ENCODE results near the gene KLHL6.

Gene KLHL6

DNA sequence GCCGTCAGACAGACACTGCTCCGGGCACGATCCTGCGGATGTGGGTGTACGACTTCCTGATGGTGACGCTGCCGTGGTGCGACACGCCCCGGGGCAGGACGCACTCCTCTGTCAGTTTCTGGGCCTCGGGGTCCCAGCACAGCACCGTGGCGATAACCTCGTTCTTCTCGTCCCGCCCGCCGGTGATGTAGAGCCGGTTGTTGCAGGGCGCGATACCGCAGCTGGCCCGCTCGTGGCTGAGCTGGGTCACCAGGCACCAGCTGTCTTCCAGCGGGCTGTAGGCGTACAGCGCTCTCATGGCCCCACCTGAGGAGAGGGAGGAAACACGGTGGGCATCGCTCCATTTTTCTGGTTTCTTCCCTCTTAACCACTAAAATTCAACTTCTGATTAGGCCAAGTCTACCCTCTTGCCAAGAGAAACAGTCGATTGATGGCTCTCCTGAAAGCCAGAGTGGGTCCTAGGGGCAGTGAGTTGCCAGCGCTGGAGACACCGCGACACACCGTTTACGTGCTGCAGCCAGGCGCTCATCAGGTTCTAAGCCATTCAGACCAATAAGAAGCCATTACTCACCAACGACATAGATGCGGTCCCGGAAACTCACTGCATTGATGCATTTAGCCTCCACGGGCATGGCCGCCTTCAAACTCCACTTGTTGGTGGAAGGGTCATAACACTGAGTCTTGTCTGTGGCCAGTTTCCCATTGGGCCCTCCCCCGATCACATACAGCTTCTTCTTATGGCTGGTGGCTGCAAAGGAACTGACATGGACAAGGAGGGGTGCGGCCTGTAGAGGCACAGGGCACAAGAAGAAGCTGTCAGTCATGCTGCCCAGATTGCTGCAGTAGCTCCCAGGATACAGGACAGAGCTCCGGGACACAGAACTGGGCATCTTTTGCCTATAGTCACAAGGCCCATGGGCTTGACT lies 63.3 kb downstream of the KLHL6 start:
- H3K27me3 ChIP-seq (ENCODE audit: control insufficient read depth in 1 of 2, insufficient read depth in 2 of 2, low read length in 2 of 2): no peaks in the 10 kb centered on the region
- H3K9me3 ChIP-seq (ENCODE audit: control insufficient read depth in 2 of 2, low read length in 2 of 2): no peaks in the 10 kb centered on the region

DNA sequence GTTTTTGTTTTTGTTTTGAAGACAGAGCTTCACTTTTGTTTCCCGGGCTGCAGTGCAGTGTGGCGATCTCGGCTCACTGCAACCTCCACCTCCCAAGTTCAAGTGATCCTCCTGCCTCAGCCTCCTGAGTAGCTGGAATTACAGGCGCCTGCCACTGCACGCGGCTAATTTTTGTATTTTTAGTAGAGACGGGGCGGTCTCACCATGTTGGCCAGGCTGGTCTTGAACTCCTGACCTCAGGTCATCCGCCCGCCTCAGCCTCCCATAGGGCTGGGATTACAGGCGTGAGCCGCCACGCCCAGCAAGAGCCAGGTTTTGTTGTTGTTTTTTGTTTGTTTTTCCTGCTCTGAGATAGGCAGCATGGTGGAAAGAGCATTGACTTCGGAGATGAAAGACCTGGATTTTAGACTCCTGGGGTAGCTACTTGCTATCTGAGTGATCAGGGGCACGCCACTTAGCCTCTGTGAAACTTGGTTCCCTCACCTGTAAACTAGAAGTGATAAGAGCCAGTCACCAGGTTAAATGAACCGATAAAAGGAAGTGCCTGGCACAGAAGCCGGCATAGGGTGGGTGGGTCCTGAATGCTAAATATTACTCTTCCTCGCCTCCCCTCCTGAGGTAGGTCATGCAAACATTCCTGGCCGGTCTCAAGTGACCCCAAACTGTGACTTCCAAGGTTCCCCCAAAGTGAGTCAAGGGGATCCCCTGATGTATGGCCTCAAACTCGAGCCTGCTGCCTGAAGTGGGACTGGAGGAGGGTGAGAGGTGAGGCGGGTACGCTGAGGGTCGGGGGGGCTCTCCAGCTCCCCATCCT lies 64.2 kb downstream of the KLHL6 start:
- no peak overlapping the region for H3K9ac ChIP-seq (ENCODE audit: low read length in 2 of 2)
- H3K36me3 ChIP-seq (ENCODE audit: control insufficient read depth in 2 of 2, insufficient read depth in 2 of 2, low read length in 2 of 2): no peaks in the 10 kb centered on the region
- H3K4me1 ChIP-seq (ENCODE audit: control insufficient read depth, insufficient read depth, low read length): no peaks in the 10 kb centered on the region
- no peak overlapping the region for H3K4me3 ChIP-seq (ENCODE audit: low read length in 2 of 2)
- H3K27ac ChIP-seq (ENCODE audit: low read length): no peak overlapping the region
- H3K27me3 ChIP-seq (ENCODE audit: control insufficient read depth in 1 of 2, insufficient read depth in 2 of 2, low read length in 2 of 2): no peaks in the 10 kb centered on the region
- H3K9me3 ChIP-seq (ENCODE audit: control insufficient read depth in 2 of 2, low read length in 2 of 2): no peaks in the 10 kb centered on the region

More for the DNA sequence above, 63.3 kb downstream of the KLHL6 start:
- Histone ChIP-seq H3K4me3 (ENCODE audit: low read length in 2 of 2) (no peak overlapping the region), H3K27ac (ENCODE audit: low read length) (no peak overlapping the region), H3K9ac (ENCODE audit: low read length in 2 of 2) (no peak overlapping the region), H3K4me1 (ENCODE audit: control insufficient read depth, insufficient read depth, low read length) (no peaks in the 10 kb centered on the region), H3K36me3 (ENCODE audit: control insufficient read depth in 2 of 2, insufficient read depth in 2 of 2, low read length in 2 of 2) (no peaks in the 10 kb centered on the region)

DNA sequence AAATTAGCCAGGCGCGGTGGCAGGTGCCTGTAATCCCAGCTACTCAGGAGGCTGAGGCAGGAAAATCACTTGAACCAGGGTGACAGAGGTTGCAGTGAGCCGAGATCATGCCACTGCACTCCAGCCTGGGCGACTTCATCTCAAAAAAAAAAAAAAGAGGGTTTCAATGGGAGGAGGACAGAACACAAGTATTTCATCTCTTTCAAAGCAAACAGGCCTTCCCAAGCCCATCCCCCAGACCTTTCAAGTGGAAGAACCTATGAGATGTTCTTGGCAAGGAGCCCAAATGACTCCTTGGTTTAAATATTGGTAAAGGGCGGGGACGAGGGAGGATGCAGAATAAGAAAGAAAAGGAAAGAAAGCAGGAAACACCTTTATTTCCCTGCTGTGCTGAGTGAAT lies 64.9 kb downstream of the KLHL6 start:
- Histone ChIP-seq H3K36me3 (ENCODE audit: control insufficient read depth in 2 of 2, insufficient read depth in 2 of 2, low read length in 2 of 2) (no peaks in the 10 kb centered on the region), H3K4me3 (ENCODE audit: low read length in 2 of 2) (no peak overlapping the region), H3K27me3 (ENCODE audit: control insufficient read depth in 1 of 2, insufficient read depth in 2 of 2, low read length in 2 of 2) (peaks cover 0 to 3% of the 10 kb centered on the region in 2 donors), H3K4me1 (ENCODE audit: control insufficient read depth, insufficient read depth, low read length) (no peaks in the 10 kb centered on the region), H3K9ac (ENCODE audit: low read length in 2 of 2) (no peak overlapping the region), H3K9me3 (ENCODE audit: control insufficient read depth in 2 of 2, low read length in 2 of 2) (no peaks in the 10 kb centered on the region), H3K27ac (ENCODE audit: low read length) (no peak overlapping the region)

DNA sequence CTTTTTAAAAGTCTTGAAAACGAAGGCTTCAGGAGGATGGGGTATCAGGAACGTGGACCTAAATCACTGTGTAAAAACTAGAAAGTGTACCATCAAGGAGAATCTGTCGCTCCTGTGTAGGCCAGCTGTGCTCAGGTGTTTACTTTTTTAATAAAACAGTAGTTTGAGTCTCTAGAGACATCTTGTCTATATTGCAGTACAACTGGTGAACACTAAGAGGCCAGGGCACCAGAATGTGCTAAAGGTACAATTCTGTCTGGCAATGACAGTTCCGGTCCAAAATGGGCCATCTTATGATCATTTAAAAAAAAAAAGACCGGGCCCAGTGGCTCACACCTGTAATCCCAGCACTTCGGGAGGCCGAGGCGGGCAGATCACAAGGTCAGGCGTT lies 65.3 kb downstream of the KLHL6 start:
- no peak overlapping the region for H3K27ac ChIP-seq (ENCODE audit: low read length)

DNA sequence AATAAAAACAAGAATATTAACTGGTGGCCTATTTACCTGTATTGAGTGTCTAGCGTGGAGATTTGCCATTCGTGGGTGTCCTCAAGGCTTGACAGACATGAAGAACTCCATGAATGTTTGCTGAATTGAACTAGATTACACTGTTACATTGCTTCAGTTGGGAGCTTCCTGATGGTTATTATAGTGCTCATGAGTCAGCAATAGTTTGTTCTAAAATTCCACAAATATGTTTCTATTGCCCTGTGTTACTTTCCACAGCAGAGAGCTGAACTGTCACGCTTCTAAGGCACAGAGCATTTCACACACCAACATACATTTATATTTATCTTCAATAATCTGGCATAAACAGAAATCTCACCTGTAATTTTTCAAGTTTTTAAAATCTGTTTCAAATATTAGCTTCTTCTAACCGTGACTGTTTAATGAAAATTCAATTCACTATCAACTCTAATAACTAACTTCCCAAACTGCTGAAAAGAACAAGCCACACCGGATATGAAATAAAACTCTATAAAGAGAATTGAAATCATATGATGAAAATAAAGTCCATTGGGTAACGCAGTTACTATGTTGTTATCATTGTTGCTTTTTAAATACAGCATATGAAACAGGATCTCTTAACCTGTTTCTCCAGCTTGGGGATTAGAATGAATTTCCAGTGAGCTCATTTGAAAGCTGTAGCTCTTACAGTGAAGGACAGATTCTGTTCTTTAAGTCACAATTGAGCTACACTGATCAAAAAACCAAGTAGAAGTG lies 65.9 kb downstream of the KLHL6 start:
- no peak overlapping the region for H3K4me3 ChIP-seq (ENCODE audit: low read length in 2 of 2)
- H3K4me1 ChIP-seq (ENCODE audit: control insufficient read depth, insufficient read depth, low read length): no peaks in the 10 kb centered on the region
- peaks cover 0 to 3% of the 10 kb centered on the region in 2 donors for H3K27me3 ChIP-seq (ENCODE audit: control insufficient read depth in 1 of 2, insufficient read depth in 2 of 2, low read length in 2 of 2)
- H3K36me3 ChIP-seq (ENCODE audit: control insufficient read depth in 2 of 2, insufficient read depth in 2 of 2, low read length in 2 of 2): no peaks in the 10 kb centered on the region
- H3K9me3 ChIP-seq (ENCODE audit: control insufficient read depth in 2 of 2, low read length in 2 of 2): no peaks in the 10 kb centered on the region
- no peak overlapping the region for H3K27ac ChIP-seq (ENCODE audit: low read length)
- no peak overlapping the region for H3K9ac ChIP-seq (ENCODE audit: low read length in 2 of 2)

More for the DNA sequence above, 65.3 kb downstream of the KLHL6 start:
- no peak overlapping the region for H3K4me3 ChIP-seq (ENCODE audit: low read length in 2 of 2)
- H3K4me1 ChIP-seq (ENCODE audit: control insufficient read depth, insufficient read depth, low read length): no peaks in the 10 kb centered on the region
- H3K9ac ChIP-seq (ENCODE audit: low read length in 2 of 2): no peak overlapping the region
- H3K27me3 ChIP-seq (ENCODE audit: control insufficient read depth in 1 of 2, insufficient read depth in 2 of 2, low read length in 2 of 2): peaks cover 0 to 3% of the 10 kb centered on the region in 2 donors
- H3K36me3 ChIP-seq (ENCODE audit: control insufficient read depth in 2 of 2, insufficient read depth in 2 of 2, low read length in 2 of 2): no peaks in the 10 kb centered on the region
- H3K9me3 ChIP-seq (ENCODE audit: control insufficient read depth in 2 of 2, low read length in 2 of 2): no peaks in the 10 kb centered on the region

DNA sequence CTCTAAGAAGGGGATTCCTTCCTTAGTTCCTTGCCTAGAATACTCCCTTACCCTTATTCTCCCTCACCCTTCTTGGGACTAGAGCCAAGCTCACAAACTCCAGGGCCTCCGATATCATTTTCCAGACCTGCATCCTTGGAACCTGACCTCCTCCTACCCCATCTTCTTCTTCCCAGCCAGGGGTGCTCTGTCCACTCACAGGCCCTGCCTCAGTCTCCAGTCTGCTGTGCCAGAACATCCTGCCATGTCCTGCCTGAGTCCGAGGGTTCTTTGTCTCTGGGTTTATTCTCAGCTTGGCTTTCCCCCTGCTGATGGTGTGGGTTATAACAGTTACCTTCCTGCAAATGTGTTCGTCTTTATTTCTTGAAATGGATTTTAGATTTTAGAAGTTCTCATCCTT lies 67.2 kb downstream of the KLHL6 start:
- no peak overlapping the region for H3K27ac ChIP-seq (ENCODE audit: low read length)
- H3K4me1 ChIP-seq (ENCODE audit: control insufficient read depth, insufficient read depth, low read length): no peaks in the 10 kb centered on the region
- no peak overlapping the region for H3K4me3 ChIP-seq (ENCODE audit: low read length in 2 of 2)
- H3K9me3 ChIP-seq (ENCODE audit: control insufficient read depth in 2 of 2, low read length in 2 of 2): no peaks in the 10 kb centered on the region
- H3K27me3 ChIP-seq (ENCODE audit: control insufficient read depth in 1 of 2, insufficient read depth in 2 of 2, low read length in 2 of 2): peaks cover 0 to 3% of the 10 kb centered on the region in 2 donors
- H3K36me3 ChIP-seq (ENCODE audit: control insufficient read depth in 2 of 2, insufficient read depth in 2 of 2, low read length in 2 of 2): no peaks in the 10 kb centered on the region
- no peak overlapping the region for H3K9ac ChIP-seq (ENCODE audit: low read length in 2 of 2)

DNA sequence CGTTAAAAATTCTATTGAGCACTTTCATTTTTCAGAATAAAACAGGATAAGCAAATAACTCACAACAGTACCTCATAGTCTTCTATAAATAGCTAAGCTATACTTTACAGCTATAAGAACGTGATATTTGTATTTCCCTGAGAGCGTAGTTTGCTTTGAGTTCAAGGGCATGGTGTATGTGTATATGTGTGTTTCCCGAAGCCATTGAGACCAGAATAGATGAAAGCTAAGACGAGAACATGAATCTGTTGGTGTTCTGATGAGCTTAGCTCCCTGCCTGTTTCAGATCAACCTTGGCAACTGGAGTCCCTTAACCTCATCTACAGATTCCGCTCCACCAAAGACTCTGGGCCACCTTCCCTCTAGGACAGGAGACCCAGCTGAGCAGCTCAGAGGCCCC lies 67.6 kb downstream of the KLHL6 start:
- no peaks in the 10 kb centered on the region for H3K4me1 ChIP-seq (ENCODE audit: control insufficient read depth, insufficient read depth, low read length)
- H3K9me3 ChIP-seq (ENCODE audit: control insufficient read depth in 2 of 2, low read length in 2 of 2): no peaks in the 10 kb centered on the region
- no peak overlapping the region for H3K9ac ChIP-seq (ENCODE audit: low read length in 2 of 2)
- H3K27me3 ChIP-seq (ENCODE audit: control insufficient read depth in 1 of 2, insufficient read depth in 2 of 2, low read length in 2 of 2): peaks cover 0 to 3% of the 10 kb centered on the region in 2 donors
- no peaks in the 10 kb centered on the region for H3K36me3 ChIP-seq (ENCODE audit: control insufficient read depth in 2 of 2, insufficient read depth in 2 of 2, low read length in 2 of 2)
- H3K4me3 ChIP-seq (ENCODE audit: low read length in 2 of 2): no peak overlapping the region
- H3K27ac ChIP-seq (ENCODE audit: low read length): no peak overlapping the region

DNA sequence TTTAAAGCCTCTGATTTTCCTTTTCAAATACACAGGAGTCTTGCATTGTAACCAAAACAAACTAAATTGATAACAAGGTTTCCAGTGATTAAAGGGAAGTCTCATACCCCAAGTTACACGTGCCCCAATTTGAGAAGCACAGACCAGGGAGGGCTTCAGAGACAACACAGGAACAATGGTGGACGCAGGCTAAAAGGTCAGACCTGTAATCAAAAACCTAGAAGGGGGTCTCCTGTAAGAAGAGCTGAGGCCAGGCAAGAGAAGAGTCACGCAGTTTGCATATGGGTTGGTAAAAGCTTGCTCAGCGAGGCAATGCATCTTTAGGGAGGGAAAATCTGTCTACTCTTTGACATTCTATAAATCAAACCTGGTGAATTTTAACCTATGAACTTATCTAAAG lies 68.5 kb downstream of the KLHL6 start:
- Histone ChIP-seq H3K9me3 (ENCODE audit: control insufficient read depth in 2 of 2, low read length in 2 of 2) (no peaks in the 10 kb centered on the region), H3K27ac (ENCODE audit: low read length) (no peak overlapping the region), H3K36me3 (ENCODE audit: control insufficient read depth in 2 of 2, insufficient read depth in 2 of 2, low read length in 2 of 2) (no peaks in the 10 kb centered on the region), H3K4me1 (ENCODE audit: control insufficient read depth, insufficient read depth, low read length) (no peaks in the 10 kb centered on the region), H3K9ac (ENCODE audit: low read length in 2 of 2) (no peak overlapping the region), H3K4me3 (ENCODE audit: low read length in 2 of 2) (no peak overlapping the region), H3K27me3 (ENCODE audit: control insufficient read depth in 1 of 2, insufficient read depth in 2 of 2, low read length in 2 of 2) (peaks cover 0 to 3% of the 10 kb centered on the region in 2 donors)

DNA sequence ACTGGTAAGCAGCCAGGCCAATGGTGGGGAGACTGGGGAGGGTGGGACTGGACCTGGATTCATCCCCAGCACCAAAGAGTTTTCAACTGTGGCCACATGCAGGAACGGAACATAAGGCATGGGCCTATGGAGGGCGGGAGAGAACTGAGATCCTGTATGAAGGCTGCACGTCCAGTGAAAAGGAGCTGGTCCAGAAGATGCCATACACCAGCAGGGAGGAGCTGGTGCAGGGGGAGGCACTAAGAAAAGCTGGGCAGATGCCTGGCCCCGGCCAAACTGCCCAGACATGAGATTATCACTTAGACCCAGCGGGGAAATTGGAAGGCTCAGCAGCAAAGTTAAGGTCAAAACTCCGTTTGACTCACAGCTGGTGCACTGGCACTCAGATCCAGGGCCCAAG lies 69.0 kb downstream of the KLHL6 start:
- Histone ChIP-seq H3K27ac (ENCODE audit: low read length) (no peak overlapping the region), H3K9ac (ENCODE audit: low read length in 2 of 2) (no peak overlapping the region), H3K4me1 (ENCODE audit: control insufficient read depth, insufficient read depth, low read length) (no peaks in the 10 kb centered on the region)

DNA sequence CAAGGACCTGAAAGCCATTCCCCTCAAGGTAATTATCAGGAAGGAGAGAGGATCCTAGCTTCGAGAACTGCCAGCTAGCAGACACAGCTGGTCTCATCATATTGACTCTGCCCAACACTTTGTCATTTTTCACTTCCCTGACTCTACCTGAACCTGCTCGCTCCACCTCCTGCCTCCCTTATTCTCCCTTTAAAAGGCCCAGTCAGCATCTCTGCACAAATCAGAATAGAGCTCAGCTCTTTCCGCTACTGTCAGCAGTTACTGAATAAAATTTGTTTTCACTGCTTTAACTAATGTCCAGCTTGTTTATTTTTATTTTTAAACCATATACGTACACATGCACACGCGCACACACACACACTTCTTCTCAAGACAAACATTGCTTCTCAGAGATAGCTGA lies 69.9 kb downstream of the KLHL6 start:
- peaks cover 0 to 3% of the 10 kb centered on the region in 2 donors for H3K27me3 ChIP-seq (ENCODE audit: control insufficient read depth in 1 of 2, insufficient read depth in 2 of 2, low read length in 2 of 2)
- H3K36me3 ChIP-seq (ENCODE audit: control insufficient read depth in 2 of 2, insufficient read depth in 2 of 2, low read length in 2 of 2): no peaks in the 10 kb centered on the region
- no peak overlapping the region for H3K27ac ChIP-seq (ENCODE audit: low read length)
- H3K4me3 ChIP-seq (ENCODE audit: low read length in 2 of 2): no peak overlapping the region
- no peaks in the 10 kb centered on the region for H3K9me3 ChIP-seq (ENCODE audit: control insufficient read depth in 2 of 2, low read length in 2 of 2)
- no peak overlapping the region for H3K9ac ChIP-seq (ENCODE audit: low read length in 2 of 2)
- H3K4me1 ChIP-seq (ENCODE audit: control insufficient read depth, insufficient read depth, low read length): no peaks in the 10 kb centered on the region

More for the DNA sequence above, 69.0 kb downstream of the KLHL6 start:
- Histone ChIP-seq H3K9me3 (ENCODE audit: control insufficient read depth in 2 of 2, low read length in 2 of 2) (no peaks in the 10 kb centered on the region), H3K4me3 (ENCODE audit: low read length in 2 of 2) (no peak overlapping the region), H3K36me3 (ENCODE audit: control insufficient read depth in 2 of 2, insufficient read depth in 2 of 2, low read length in 2 of 2) (no peaks in the 10 kb centered on the region), H3K27me3 (ENCODE audit: control insufficient read depth in 1 of 2, insufficient read depth in 2 of 2, low read length in 2 of 2) (peaks cover 0 to 3% of the 10 kb centered on the region in 2 donors)
